ENCODE results near the gene STRBP. TPM values are rescaled to one million over a fixed set of nuclear protein-coding genes. Genes with fewer than 3 reads are reported as not detected.

Gene STRBP
- total RNA-seq, 1 experiment from 2014 or later: 74.0 TPM

- H3K23me2 ChIP-seq (ENCODE audit: insufficient read length, low read depth, low read length, poor library complexity, severe bottlenecking): no peaks in the 10 kb centered on the region
- no peak overlapping the region for H2BK20ac ChIP-seq (ENCODE audit: low read depth, low read length, poor library complexity, severe bottlenecking)
- Mint-ChIP-seq H3K9me3 (peaks cover 6 to 11% of the 10 kb centered on the region in 2 experiments), H3K36me3 (ENCODE audit: insufficient read depth in 1 of 3, low read depth in 3 of 3) (peaks cover 0 to 6% (median 0%) of the 10 kb centered on the region in 3 experiments; a peak in 2 of 7 replicates), H3K27me3 (ENCODE audit: low read depth) (peaks cover 4% of the 10 kb centered on the region; the same call in 1 of the 2 replicates), H3K27ac (no peak overlapping the region), H3K4me1 (peaks cover 6 to 7% of the 10 kb centered on the region in 2 experiments), H3K4me3 (no peak overlapping the region)
- peaks cover 3% of the 10 kb centered on the region; the same call in 1 of the 2 replicates for H3K4me1 ChIP-seq (ENCODE audit: insufficient read depth, low read length)
- no peak overlapping the region for H2BK15ac ChIP-seq (ENCODE audit: low read depth, low read length)
- H3K56ac ChIP-seq (ENCODE audit: insufficient read length, low read depth, low read length): no peak overlapping the region
- no peak overlapping the region for H4K5ac ChIP-seq (ENCODE audit: insufficient read length, low read depth, low read length)
- no peak overlapping the region for H3K18ac ChIP-seq (ENCODE audit: insufficient read length, low read depth, low read length)
- no peaks in the 10 kb centered on the region for H3K27me3 ChIP-seq (ENCODE audit: insufficient read depth, low read length)
- DNase-seq: no peak
- no peak overlapping the region for H3K4me2 ChIP-seq (ENCODE audit: insufficient read depth, insufficient read length, low read length)
- no peak overlapping the region for H3K27ac ChIP-seq (ENCODE audit: insufficient read length, low read depth, low read length)
- H3T11ph ChIP-seq (ENCODE audit: low read length): no peak overlapping the region
- no peak overlapping the region for H2BK120ac ChIP-seq (ENCODE audit: low read depth, low read length, poor library complexity, severe bottlenecking)
- no peaks in the 10 kb centered on the region for H3K9me3 ChIP-seq (ENCODE audit: control insufficient read depth, low read depth, low read length)
- no CpG with 5 or more reads among the region's 3 CpGs for WGBS (ENCODE audit: extremely low coverage, insufficient read length, low lambda C conversion rate)
- no peak overlapping the region for H4K91ac ChIP-seq (ENCODE audit: insufficient read length, low read depth, low read length)
- H3K14ac ChIP-seq (ENCODE audit: insufficient read depth, low read length): no peak overlapping the region
- no peak overlapping the region for H2BK12ac ChIP-seq (ENCODE audit: insufficient read length, low read depth, low read length)
- no peak overlapping the region for H4K8ac ChIP-seq (replicated peaks; ENCODE audit: insufficient read length, low read depth, low read length)
- H2AFZ ChIP-seq (ENCODE audit: low read length): no peak overlapping the region
- TF ChIP-seq CTCF (conservative IDR thresholded peaks at IDR 0.05): no peak
- H2AK5ac ChIP-seq (ENCODE audit: insufficient read length, low read length): no peak overlapping the region
- H3K23ac ChIP-seq (ENCODE audit: insufficient read length, low read depth, low read length): no peak overlapping the region
- no peaks in the 10 kb centered on the region for H3K79me1 ChIP-seq (ENCODE audit: insufficient read depth, low read depth, low read length, poor library complexity, severe bottlenecking)
- no peaks in the 10 kb centered on the region for H4K20me1 ChIP-seq (ENCODE audit: control insufficient read depth, insufficient read depth, insufficient read length)
- no peak overlapping the region for H3K9ac ChIP-seq (ENCODE audit: extremely low read depth, insufficient read length, low read length)
- H3K4ac ChIP-seq (ENCODE audit: low read depth, low read length): no peak overlapping the region
- no peaks in the 10 kb centered on the region for H3K79me2 ChIP-seq (ENCODE audit: insufficient read depth, low read length)
- H2BK5ac ChIP-seq (ENCODE audit: insufficient read length, low read length): no peak overlapping the region
These were observed 10.0 kb upstream of the STRBP start for GRCh38 chr9:123278361-123278760.
